MCF 10A (cell line): ENCODE measurements around the gene ZKSCAN1. TPM values are rescaled to one million over a fixed set of nuclear protein-coding genes. Genes with fewer than 3 reads are reported as not detected.
"Not testable (repeated sequence)": the region's sequence is repeated elsewhere in the genome, so short reads cannot be mapped to it uniquely, and the experiment has no call there.

Source experiments
- BruUV-seq: library from RNA; stranded (reverse); fragments of 400-500 nt; replicated peaks from 2 replicates; lab custom pipeline; 2021; lab: Mats Ljungman, UMichigan
- CTCF ChIA-PET: fragments of 300-600 bp; sonication (Branson Sonifier 250); formaldehyde crosslinking; extraction: SDS; loops from one replicate; lab custom pipeline; 2021; ENCODE audit warnings: antibody characterized with exemption, inconsistent platforms; lab: Yijun Ruan, JAX
- POLR2A ChIA-PET: fragments of 300-600, 350-650 bp; sonication (Branson Sonifier 250); formaldehyde crosslinking; extraction: SDS; loops from one replicate; lab custom pipeline; 2020; ENCODE audit warnings: antibody characterized with exemption, inconsistent platforms; lab: Yijun Ruan, JAX
- DNase-seq: peaks from one replicate; pipeline ENCODE4 v3.0.0-alpha.2; 2018; ENCODE audit not compliant: unreplicated experiment
- H3K27ac Mint-ChIP-seq: one replicate; pipeline ENCODE4 v1.8.0; 2022; ENCODE audit warnings: mild to moderate bottlenecking, low read depth, mixed read lengths; ENCODE audit not compliant: unreplicated experiment
- H3K27me3 Mint-ChIP-seq: one replicate; pipeline ENCODE4 v1.8.0; 2022; ENCODE audit warnings: mixed read lengths; ENCODE audit not compliant: insufficient read depth, unreplicated experiment
- H3K36me3 Mint-ChIP-seq: one replicate; pipeline ENCODE4 v1.8.0; 2022; ENCODE audit warnings: mild to moderate bottlenecking, moderate library complexity, mixed read lengths; ENCODE audit not compliant: insufficient read depth, unreplicated experiment
- H3K4me1 Mint-ChIP-seq: one replicate; pipeline ENCODE4 v1.8.0; 2022; ENCODE audit warnings: mixed read lengths; ENCODE audit not compliant: insufficient read depth, unreplicated experiment
- H3K4me3 Mint-ChIP-seq: one replicate; pipeline ENCODE4 v1.8.0; 2022; ENCODE audit warnings: mild to moderate bottlenecking, moderate library complexity, mixed read lengths; ENCODE audit not compliant: unreplicated experiment
- H3K9me3 Mint-ChIP-seq: one replicate; pipeline ENCODE4 v1.8.0; 2022; ENCODE audit warnings: mixed read lengths; ENCODE audit not compliant: unreplicated experiment
- CTCF ChIP-seq: fragments of 200-600 bp; IDR thresholded peaks from one replicate; pipeline ENCODE4 v1.8.0; 2022; ENCODE audit warnings: antibody characterized with exemption, mild to moderate bottlenecking; ENCODE audit not compliant: unreplicated experiment
- intact Hi-C: fragments of 100-400 bp; cut with micrococcal nuclease; formaldehyde crosslinking; loops from 2 replicates; pipeline ENCODE4 v1.14.1; 2022
- total RNA-seq: library from RNA; stranded (reverse); gene quantifications from 2 replicates; pipeline ENCODE4 v1.2.3, GENCODE V29; 2022

ZKSCAN1 gene
- total RNA-seq, 1 experiment from 2014 or later: 80.2 TPM

- Mint-ChIP-seq H3K4me1 (peaks cover 13% of the 10 kb centered on the region), H3K9me3 (no peaks in the 10 kb centered on the region), H3K27me3 (no peaks in the 10 kb centered on the region), H3K4me3 (no peak overlapping the region), H3K36me3 (peaks cover 5% of the 10 kb centered on the region), H3K27ac (no peak overlapping the region)
- DNase-seq: no peak
- POLR2A ChIA-PET: interaction anchor here (0.9 kb wide), 2 partner anchors 17 to 22 kb away, joined by 3 to 4 read pairs; no protein-coding TSS in a partner anchor
- CTCF ChIA-PET: no interaction called here
- BruUV-seq: no TSS peak
- intact Hi-C loops: no loop called here
- TF ChIP-seq CTCF: no peak
Observed at GRCh38 chr7:99974681-99975080, 40.7 kb upstream of the ZKSCAN1 start.

GRCh38 chr7:99975782-99976521, 39.4 kb upstream of the ZKSCAN1 start, which contains the start of gene AZGP1:
Gene AZGP1 (minus strand): TSS chr7:99976031. CDS start chr7:99976020, 11 bp downstream.
- TF ChIP-seq CTCF: no peak
- BruUV-seq: no TSS peak
- intact Hi-C loops: no loop called here
- Mint-ChIP-seq H3K27me3 (no peaks in the 10 kb centered on the region), H3K27ac (no peak within 1 kb of the TSS), H3K4me1 (peaks cover 13% of the 10 kb centered on the region), H3K4me3 (no peak within 1 kb of the TSS), H3K36me3 (peaks cover 5% of the 10 kb centered on the region), H3K9me3 (no peaks in the 10 kb centered on the region)
- ChIA-PET POLR2A (interaction anchor here (0.6 to 1.0 kb wide), 5 partner anchors 16 to 424 kb away, joined by 3 to 4 read pairs (median 3); partner anchors contain the start of gene TRIM4), CTCF (interaction anchor here (0.6 to 1.3 kb wide), 2 partner anchors 14 to 67 kb away, joined by 3 read pairs; no protein-coding TSS in a partner anchor)
- DNase-seq: peak; percentile 33

GRCh38 chr7:99976626-99977025, 38.8 kb upstream of the ZKSCAN1 start:
- BruUV-seq: no TSS peak
- Mint-ChIP-seq H3K9me3 (no peaks in the 10 kb centered on the region), H3K36me3 (peaks cover 5% of the 10 kb centered on the region), H3K27ac (no peak overlapping the region), H3K4me1 (peaks cover 13% of the 10 kb centered on the region), H3K27me3 (no peaks in the 10 kb centered on the region), H3K4me3 (no peak overlapping the region)
- peak; percentile 10 for DNase-seq
- ChIA-PET POLR2A (interaction anchor here (1.0 kb wide), 1 partner anchor 21 kb away, joined by 3 read pairs; no protein-coding TSS in a partner anchor), CTCF (interaction anchor here (0.6 to 1.4 kb wide), 3 partner anchors 14 to 67 kb away, joined by 3 to 4 read pairs (median 3); no protein-coding TSS in a partner anchor)
- TF ChIP-seq CTCF: no peak
- intact Hi-C loops: no loop called here

GRCh38 chr7:99979814-99980225, 35.6 kb upstream of the ZKSCAN1 start:
- H3K4me1 Mint-ChIP-seq: peaks cover 13% of the 10 kb centered on the region
- not testable (repeated sequence) for H3K27ac Mint-ChIP-seq, H3K9me3 Mint-ChIP-seq, H3K4me3 Mint-ChIP-seq, BruUV-seq, H3K36me3 Mint-ChIP-seq
- POLR2A ChIA-PET: interaction anchor here (0.8 to 1.1 kb wide), 2 partner anchors 24 to 44 kb away, joined by 3 read pairs; no protein-coding TSS in a partner anchor
- DNase-seq: peak; percentile 24
- H3K27me3 Mint-ChIP-seq: peaks cover 11% of the 10 kb centered on the region
- CTCF ChIA-PET: interaction anchor here (0.6 to 5.0 kb wide), 22 partner anchors 9 to 866 kb away, joined by 3 to 48 read pairs (median 3); partner anchors contain the start of gene TRIM4
- intact Hi-C loops: loop anchor here (1.0 kb wide), 1 partner anchor 67 kb away; no protein-coding TSS in a partner anchor
- peak; percentile 69 for TF ChIP-seq CTCF

GRCh38 chr7:99980448-99980872, 34.9 kb upstream of the ZKSCAN1 start:
- H3K27ac Mint-ChIP-seq, H3K9me3 Mint-ChIP-seq, DNase-seq, H3K4me3 Mint-ChIP-seq, intact Hi-C loops, POLR2A ChIA-PET, BruUV-seq, H3K4me1 Mint-ChIP-seq, H3K36me3 Mint-ChIP-seq: not testable (repeated sequence)
- CTCF ChIA-PET: interaction anchor here (0.6 to 5.0 kb wide), 10 partner anchors 9 to 866 kb away, joined by 3 to 48 read pairs (median 6); no protein-coding TSS in a partner anchor
- H3K27me3 Mint-ChIP-seq: peaks cover 15% of the 10 kb centered on the region
